D721Med (cell line): Measurements from ENCODE around the gene GPR146.

Source experiments
- DNase-seq: peaks from one replicate; pipeline ENCODE4 v3.0.0; 2011; ENCODE audit warnings: low spot score; ENCODE audit not compliant: insufficient read length
- FAIRE-seq: peaks from 2 replicates; lab custom pipeline; 2011; peaks lifted over from hg19 to GRCh38; lab: Jason Lieb, UNC
- TF ChIP-seq, protein P1 (sequence below): IDR thresholded peaks from 2 replicates; pipeline ENCODE4 v1.5.1; 2012; ENCODE audit warnings: mild to moderate bottlenecking, control low read depth; ENCODE audit not compliant: insufficient read depth; ENCODE audit errors: missing control alignments

The GPR146 gene

DNA sequence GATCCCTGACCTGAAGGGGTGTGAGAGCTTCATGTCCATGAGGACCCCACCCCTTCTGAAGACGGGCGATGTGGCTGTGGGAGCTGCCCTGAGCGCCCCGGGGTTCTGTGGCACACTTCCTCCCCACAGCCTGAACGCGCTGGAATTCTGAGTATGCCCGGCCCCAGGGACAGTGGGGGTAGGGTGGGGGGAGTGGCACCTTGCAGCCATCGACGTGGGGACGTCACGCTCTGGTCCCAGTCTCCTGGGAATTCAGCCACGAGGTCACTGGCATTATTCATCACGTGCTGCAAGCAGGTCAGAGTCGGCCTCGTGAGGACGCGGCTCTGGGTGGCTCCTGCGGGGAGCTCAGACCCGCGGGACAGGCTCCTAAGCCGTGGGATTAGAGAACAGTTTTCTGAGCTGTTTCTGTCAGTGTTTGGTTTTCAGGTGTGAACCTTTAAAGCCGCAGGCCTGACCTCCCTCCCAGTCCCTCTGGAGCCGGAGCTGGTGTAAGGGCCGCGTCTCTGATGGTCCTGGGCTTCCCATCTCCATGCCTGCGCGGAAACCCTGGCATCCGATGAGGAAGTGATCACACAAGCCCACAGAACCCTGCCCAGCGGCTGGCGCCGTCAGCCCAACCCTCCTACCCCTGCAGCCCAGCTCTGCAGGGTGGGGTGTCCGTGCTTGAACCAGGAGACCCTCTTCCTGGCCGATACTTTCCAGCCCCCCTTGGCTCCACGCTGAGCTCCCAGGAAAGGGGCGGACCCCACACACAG is 16.1 kb downstream of the GPR146 start:
- FAIRE-seq (no peak), DNase-seq (peak; percentile 78)
- TF ChIP-seq, protein P1, sequence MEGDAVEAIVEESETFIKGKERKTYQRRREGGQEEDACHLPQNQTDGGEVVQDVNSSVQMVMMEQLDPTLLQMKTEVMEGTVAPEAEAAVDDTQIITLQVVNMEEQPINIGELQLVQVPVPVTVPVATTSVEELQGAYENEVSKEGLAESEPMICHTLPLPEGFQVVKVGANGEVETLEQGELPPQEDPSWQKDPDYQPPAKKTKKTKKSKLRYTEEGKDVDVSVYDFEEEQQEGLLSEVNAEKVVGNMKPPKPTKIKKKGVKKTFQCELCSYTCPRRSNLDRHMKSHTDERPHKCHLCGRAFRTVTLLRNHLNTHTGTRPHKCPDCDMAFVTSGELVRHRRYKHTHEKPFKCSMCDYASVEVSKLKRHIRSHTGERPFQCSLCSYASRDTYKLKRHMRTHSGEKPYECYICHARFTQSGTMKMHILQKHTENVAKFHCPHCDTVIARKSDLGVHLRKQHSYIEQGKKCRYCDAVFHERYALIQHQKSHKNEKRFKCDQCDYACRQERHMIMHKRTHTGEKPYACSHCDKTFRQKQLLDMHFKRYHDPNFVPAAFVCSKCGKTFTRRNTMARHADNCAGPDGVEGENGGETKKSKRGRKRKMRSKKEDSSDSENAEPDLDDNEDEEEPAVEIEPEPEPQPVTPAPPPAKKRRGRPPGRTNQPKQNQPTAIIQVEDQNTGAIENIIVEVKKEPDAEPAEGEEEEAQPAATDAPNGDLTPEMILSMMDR = no peak

DNA sequence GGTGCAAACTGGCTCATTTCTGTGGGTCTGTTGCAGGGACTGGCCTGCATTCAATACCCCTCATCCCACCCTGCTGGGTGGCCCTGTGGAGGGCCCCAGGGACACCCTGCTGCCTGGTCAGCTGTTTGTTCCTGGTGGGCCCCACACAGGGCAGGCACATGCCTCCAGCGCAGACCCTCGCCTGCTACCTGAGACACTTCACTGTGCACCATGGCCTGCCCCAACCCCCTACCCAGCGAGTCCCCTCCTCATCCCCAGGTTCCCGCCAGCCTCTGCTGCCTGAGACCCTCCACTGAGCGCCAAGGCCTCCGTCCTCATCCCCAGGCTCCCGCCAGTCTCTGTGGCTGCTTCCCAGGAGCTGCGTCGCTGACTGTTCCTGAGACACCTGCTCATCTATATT is 16.8 kb downstream of the GPR146 start:
- TF ChIP-seq, protein P1 = no peak
- no peak for DNase-seq
- FAIRE-seq = no peak

DNA sequence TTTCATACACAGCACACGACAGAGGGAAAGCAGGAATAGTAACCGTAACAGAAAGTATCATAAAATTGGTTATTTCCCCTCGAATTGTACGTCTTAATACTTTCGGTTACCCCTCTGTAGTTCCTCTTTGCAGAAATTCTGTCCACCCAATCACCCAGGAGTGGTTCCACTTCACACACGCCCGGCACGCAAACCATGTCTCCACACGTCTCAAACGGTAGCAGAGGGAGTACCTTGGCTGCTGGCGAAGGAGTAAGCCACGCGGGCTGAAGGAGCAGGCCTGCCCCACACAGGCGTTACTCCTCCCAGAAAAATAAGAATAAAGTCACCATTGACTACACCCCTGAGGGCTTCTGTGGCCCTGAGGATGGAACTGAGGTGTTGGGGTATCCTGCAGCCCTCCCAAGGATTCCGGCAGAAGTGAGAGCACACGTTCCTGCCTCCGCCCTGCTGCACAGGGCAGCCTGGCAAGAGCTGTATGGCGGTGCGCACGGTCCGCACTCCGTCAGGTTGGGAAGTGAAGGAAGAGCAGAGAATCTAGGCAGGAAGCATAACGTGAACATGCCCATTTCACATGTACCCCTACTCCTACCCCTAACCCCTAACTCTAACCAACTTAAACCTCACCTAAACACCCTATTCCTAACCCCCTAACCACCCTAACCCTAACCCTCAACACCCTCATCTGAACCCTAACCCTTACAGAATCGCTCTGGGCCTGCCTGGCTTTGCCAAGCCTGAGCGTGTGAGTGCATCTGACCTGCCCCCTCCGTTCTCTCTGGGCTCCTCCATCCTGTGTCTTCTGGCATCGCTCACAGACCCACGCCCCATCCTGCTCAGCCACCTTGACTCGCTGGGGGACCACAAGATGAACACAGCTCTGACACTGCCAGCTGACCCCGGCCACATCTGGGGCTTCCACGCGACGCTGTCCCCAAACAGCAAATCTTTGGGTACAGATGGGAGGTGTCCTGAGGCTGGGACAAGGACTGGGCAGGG is 18.2 kb downstream of the GPR146 start:
- FAIRE-seq = no peak
- no peak for DNase-seq
- TF ChIP-seq, protein P1 = no peak

DNA sequence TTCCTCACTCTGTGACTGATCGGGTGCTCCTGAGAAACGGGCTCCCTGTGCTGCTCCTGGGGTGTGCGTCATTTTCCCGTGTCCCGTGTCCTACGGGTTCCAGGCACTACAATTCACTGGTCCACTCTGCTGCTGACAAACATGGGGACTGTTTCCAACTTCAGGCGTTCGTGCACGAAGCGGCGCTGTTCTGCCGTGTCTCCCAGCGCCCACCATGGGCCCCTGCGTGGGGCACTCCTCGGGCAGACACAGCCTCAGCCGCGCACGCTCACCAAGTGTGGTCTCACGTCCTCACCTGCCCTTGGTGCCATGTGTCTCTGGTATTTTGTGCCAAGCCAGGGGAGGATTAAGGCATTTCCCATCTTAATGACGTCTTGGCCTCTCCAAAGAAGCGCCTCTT is 19.0 kb downstream of the GPR146 start:
- DNase-seq (no peak), FAIRE-seq (no peak)
- TF ChIP-seq, protein P1 = no peak

DNA sequence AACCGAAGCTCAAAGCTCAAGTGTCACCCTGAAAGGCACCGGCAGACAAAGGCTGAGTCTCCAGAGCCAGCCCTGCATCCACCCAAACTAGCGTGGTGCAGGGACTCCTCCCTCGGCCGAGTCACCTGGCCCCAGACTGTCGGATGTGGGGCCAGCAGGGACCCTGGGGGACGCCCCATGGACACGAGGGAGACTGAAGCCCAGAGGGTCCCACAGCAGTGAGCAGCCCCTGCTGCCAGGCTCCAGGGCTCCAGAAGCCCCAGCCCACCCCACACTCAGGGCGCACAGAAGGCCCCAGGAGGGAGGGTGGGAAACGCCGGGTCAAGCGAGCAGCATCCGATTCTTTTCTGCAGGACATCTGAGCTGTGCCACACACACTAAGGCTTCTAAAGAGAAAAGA is 20.2 kb downstream of the GPR146 start:
- DNase-seq (no peak), FAIRE-seq (no peak)
- TF ChIP-seq, protein P1 = no peak

DNA sequence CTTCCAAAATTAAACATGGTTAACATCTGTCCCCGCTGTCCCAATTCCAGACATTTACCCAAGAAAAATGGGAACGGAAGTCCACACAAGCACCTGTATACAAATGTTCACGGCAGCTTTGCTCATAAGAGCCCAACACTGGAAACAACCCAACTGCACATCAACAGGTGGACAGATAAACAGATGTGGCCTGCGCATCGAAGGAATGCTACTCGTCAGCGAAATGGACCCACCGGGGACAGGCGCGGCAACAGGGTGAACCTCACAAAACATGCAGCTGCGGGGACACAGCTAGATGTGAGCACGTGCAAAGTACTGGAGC is 20.9 kb downstream of the GPR146 start:
- no peak for FAIRE-seq
- TF ChIP-seq, protein P1 = no peak
- DNase-seq = no peak
